ENCODE results near the gene ASCL5.

Gene ASCL5

GRCh38 chr1:201095581-201095980, 31.4 kb downstream of the ASCL5 start:
- no peak overlapping the region for H3K4me3 ChIP-seq (ENCODE audit: control insufficient read depth, low read depth, low read length)
- TF ChIP-seq CTCF (conservative IDR thresholded peaks at IDR 0.05; ENCODE audit: control insufficient read depth, insufficient read depth, low read depth, low read length): no peak
- DNase-seq (ENCODE audit: low read depth): no peak

- no peak for TF ChIP-seq CTCF (conservative IDR thresholded peaks at IDR 0.05; ENCODE audit: control insufficient read depth, insufficient read depth, low read depth, low read length)
- DNase-seq (ENCODE audit: low read depth): no peak
- H3K4me3 ChIP-seq (ENCODE audit: control insufficient read depth, low read depth, low read length): no peak overlapping the region
These were observed 32.2 kb downstream of the ASCL5 start for GRCh38 chr1:201094832-201095231.

GRCh38 chr1:201093962-201094361, 33.0 kb downstream of the ASCL5 start:
- H3K4me3 ChIP-seq (ENCODE audit: control insufficient read depth, low read depth, low read length): no peak overlapping the region
- no peak for DNase-seq (ENCODE audit: low read depth)
- TF ChIP-seq CTCF (conservative IDR thresholded peaks at IDR 0.05; ENCODE audit: control insufficient read depth, insufficient read depth, low read depth, low read length): no peak

DNA sequence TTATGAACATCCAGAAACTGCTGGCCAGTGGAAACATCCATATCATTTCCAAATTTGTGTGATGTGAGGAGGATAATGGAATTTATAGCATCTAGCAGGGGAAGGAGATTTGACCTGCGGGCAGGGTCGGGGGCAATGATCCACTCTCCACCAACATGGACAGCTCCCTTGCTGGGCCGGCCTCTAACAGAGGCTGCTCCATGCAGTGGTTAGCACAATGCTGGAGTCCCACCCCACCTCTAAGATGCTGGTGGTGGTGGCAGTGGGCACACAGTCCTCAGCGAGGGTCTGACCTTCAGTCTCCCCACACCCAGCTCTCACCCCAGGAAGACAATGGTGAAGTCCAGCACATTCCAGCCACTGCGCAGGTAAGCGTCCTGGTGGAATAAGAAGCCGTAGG, 33.4 kb downstream of the ASCL5 start:
- H3K4me3 ChIP-seq (ENCODE audit: control insufficient read depth, low read depth, low read length): no peak overlapping the region
- no peak for TF ChIP-seq CTCF (conservative IDR thresholded peaks at IDR 0.05; ENCODE audit: control insufficient read depth, insufficient read depth, low read depth, low read length)
- no peak for DNase-seq (ENCODE audit: low read depth)

GRCh38 chr1:201092738-201093137, 34.2 kb downstream of the ASCL5 start:
- no peak for DNase-seq (ENCODE audit: low read depth)
- TF ChIP-seq CTCF (conservative IDR thresholded peaks at IDR 0.05; ENCODE audit: control insufficient read depth, insufficient read depth, low read depth, low read length): no peak
- no peak overlapping the region for H3K4me3 ChIP-seq (ENCODE audit: control insufficient read depth, low read depth, low read length)

GRCh38 chr1:201091256-201091655, 35.7 kb downstream of the ASCL5 start:
- TF ChIP-seq CTCF (conservative IDR thresholded peaks at IDR 0.05; ENCODE audit: control insufficient read depth, insufficient read depth, low read depth, low read length): no peak
- no peak for DNase-seq (ENCODE audit: low read depth)
- H3K4me3 ChIP-seq (ENCODE audit: control insufficient read depth, low read depth, low read length): no peak overlapping the region

GRCh38 chr1:201090541-201090940, 36.4 kb downstream of the ASCL5 start:
- DNase-seq (ENCODE audit: low read depth): peak; percentile 1
- no peak overlapping the region for H3K4me3 ChIP-seq (ENCODE audit: control insufficient read depth, low read depth, low read length)
- TF ChIP-seq CTCF (conservative IDR thresholded peaks at IDR 0.05; ENCODE audit: control insufficient read depth, insufficient read depth, low read depth, low read length): no peak

Measured in fibroblast of mammary gland (primary cell).